Activated naive CD8-positive, alpha-beta T cell treated with anti-CD3 and anti-CD28 coated beads for 36 hours (primary cell): Measurements from ENCODE around the gene MCFD2. TPM values are rescaled to one million over a fixed set of nuclear protein-coding genes. Genes with fewer than 3 reads are reported as not detected.
"Not testable (repeated sequence)": the region's sequence is repeated elsewhere in the genome, so short reads cannot be mapped to it uniquely, and the experiment has no call there.

ENCODE experiments used
- DNase-seq: peaks from one replicate; pipeline ENCODE4 v3.0.0; 2021
- H3K27ac Mint-ChIP-seq: one replicate; pipeline ENCODE4 v1.8.0; 2022; ENCODE audit warnings: mild to moderate bottlenecking, moderate library complexity, mixed read lengths
- H3K27me3 Mint-ChIP-seq: one replicate; pipeline ENCODE4 v1.8.0; 2022; ENCODE audit warnings: mild to moderate bottlenecking, mixed read lengths
- H3K36me3 Mint-ChIP-seq: one replicate; pipeline ENCODE4 v1.8.0; 2021; ENCODE audit warnings: mild to moderate bottlenecking, mixed read lengths
- H3K4me1 Mint-ChIP-seq: one replicate; pipeline ENCODE4 v1.8.0; 2021; ENCODE audit warnings: mixed read lengths
- H3K4me3 Mint-ChIP-seq: one replicate; pipeline ENCODE4 v1.8.0; 2022; ENCODE audit warnings: mild to moderate bottlenecking, moderate library complexity, mixed read lengths
- H3K9me3 Mint-ChIP-seq: one replicate; pipeline ENCODE4 v1.8.0; 2022; ENCODE audit warnings: mixed read lengths
- total RNA-seq, 2 experiments: library from RNA; stranded (reverse); gene quantifications; one replicate each; pipeline ENCODE4 v1.2.3, GENCODE V29; 2021

The MCFD2 gene
- total RNA-seq, 2 experiments from 2014 or later: 41.2 to 42.3 TPM

- H3K27ac Mint-ChIP-seq: no peak overlapping the region
- H3K4me1 Mint-ChIP-seq: peaks cover 37% of the 10 kb centered on the region
- peaks cover 21% of the 10 kb centered on the region for H3K36me3 Mint-ChIP-seq
- DNase-seq: no peak
- no peak overlapping the region for H3K4me3 Mint-ChIP-seq
- H3K27me3 Mint-ChIP-seq: no peaks in the 10 kb centered on the region
- H3K9me3 Mint-ChIP-seq: peaks cover 13% of the 10 kb centered on the region
Observed at GRCh38 chr2:46922606-46923005, 7.0 kb upstream of the MCFD2 start.

GRCh38 chr2:46921676-46922448 is 6.3 kb upstream of the MCFD2 start:
- no peaks in the 10 kb centered on the region for H3K27me3 Mint-ChIP-seq
- no peak for DNase-seq
- H3K36me3 Mint-ChIP-seq: peaks cover 19% of the 10 kb centered on the region
- no peak overlapping the region for H3K27ac Mint-ChIP-seq
- H3K4me1 Mint-ChIP-seq: peaks cover 45% of the 10 kb centered on the region
- peaks cover 10% of the 10 kb centered on the region for H3K9me3 Mint-ChIP-seq
- no peak overlapping the region for H3K4me3 Mint-ChIP-seq

- Mint-ChIP-seq H3K27ac (no peak overlapping the region), H3K4me1 (peaks cover 58% of the 10 kb centered on the region)
Observed at GRCh38 chr2:46917628-46918027, 2.0 kb upstream of the MCFD2 start.

GRCh38 chr2:46915811-46916630 is 415 bp upstream of the MCFD2 start:
- Mint-ChIP-seq H3K27me3 (no peaks in the 10 kb centered on the region), H3K36me3 (peaks cover 9% of the 10 kb centered on the region), H3K4me3 (peak overlapping the region; percentile 89), H3K9me3 (no peaks in the 10 kb centered on the region), H3K4me1 (peaks cover 47% of the 10 kb centered on the region), H3K27ac (peak overlapping the region; percentile 84)
- DNase-seq: peak; percentile 82

More at GRCh38 chr2:46917628-46918027, 2.0 kb upstream of the MCFD2 start:
- no peaks in the 10 kb centered on the region for H3K9me3 Mint-ChIP-seq
- H3K36me3 Mint-ChIP-seq: peaks cover 5% of the 10 kb centered on the region
- no peak for DNase-seq
- peak overlapping the region; percentile 89 for H3K4me3 Mint-ChIP-seq
- no peaks in the 10 kb centered on the region for H3K27me3 Mint-ChIP-seq

GRCh38 chr2:46914578-46915230 is 902 bp downstream of the MCFD2 start:
- Mint-ChIP-seq H3K9me3 (no peaks in the 10 kb centered on the region), H3K27me3 (no peaks in the 10 kb centered on the region), H3K4me1 (peaks cover 53% of the 10 kb centered on the region), H3K4me3 (peak overlapping the region; percentile 89), H3K27ac (peak overlapping the region; percentile 53), H3K36me3 (peaks cover 13% of the 10 kb centered on the region)
- no peak for DNase-seq

GRCh38 chr2:46913471-46914381 is 1.9 kb downstream of the MCFD2 start:
- H3K4me1 Mint-ChIP-seq: peaks cover 57% of the 10 kb centered on the region
- H3K27me3 Mint-ChIP-seq: no peaks in the 10 kb centered on the region
- no peak for DNase-seq
- no peak overlapping the region for H3K27ac Mint-ChIP-seq
- H3K9me3 Mint-ChIP-seq: no peaks in the 10 kb centered on the region
- H3K4me3 Mint-ChIP-seq: peak overlapping the region; percentile 89
- peaks cover 16% of the 10 kb centered on the region for H3K36me3 Mint-ChIP-seq

GRCh38 chr2:46909771-46910419 is 5.7 kb downstream of the MCFD2 start:
- Mint-ChIP-seq H3K9me3 (no peaks in the 10 kb centered on the region), H3K27me3 (no peaks in the 10 kb centered on the region), H3K4me3 (no peak overlapping the region), H3K27ac (no peak overlapping the region), H3K36me3 (peaks cover 34% of the 10 kb centered on the region), H3K4me1 (peaks cover 37% of the 10 kb centered on the region)
- DNase-seq: peak; percentile 52

GRCh38 chr2:46909150-46909549 is 6.5 kb downstream of the MCFD2 start:
- Mint-ChIP-seq H3K36me3 (peaks cover 33% of the 10 kb centered on the region), H3K27me3 (no peaks in the 10 kb centered on the region), H3K9me3 (no peaks in the 10 kb centered on the region), H3K4me1 (peaks cover 30% of the 10 kb centered on the region), H3K4me3 (no peak overlapping the region), H3K27ac (no peak overlapping the region)
- DNase-seq: no peak

GRCh38 chr2:46904908-46905678 is 10.5 kb downstream of the MCFD2 start:
- Mint-ChIP-seq H3K4me1 (peaks cover 16% of the 10 kb centered on the region), H3K36me3 (peaks cover 28% of the 10 kb centered on the region)
- not testable (repeated sequence) for H3K27me3 Mint-ChIP-seq, DNase-seq, H3K9me3 Mint-ChIP-seq, H3K4me3 Mint-ChIP-seq, H3K27ac Mint-ChIP-seq

GRCh38 chr2:46902980-46903379 is 12.6 kb downstream of the MCFD2 start:
- peaks cover 18% of the 10 kb centered on the region for H3K36me3 Mint-ChIP-seq
- not testable (repeated sequence) for H3K27ac Mint-ChIP-seq, H3K27me3 Mint-ChIP-seq, DNase-seq, H3K4me3 Mint-ChIP-seq, H3K4me1 Mint-ChIP-seq, H3K9me3 Mint-ChIP-seq

- no peak for DNase-seq
- no peak overlapping the region for H3K4me3 Mint-ChIP-seq
- H3K4me1 Mint-ChIP-seq: peaks cover 4% of the 10 kb centered on the region
- no peaks in the 10 kb centered on the region for H3K27me3 Mint-ChIP-seq
- H3K36me3 Mint-ChIP-seq: peaks cover 17% of the 10 kb centered on the region
- no peaks in the 10 kb centered on the region for H3K9me3 Mint-ChIP-seq
- no peak overlapping the region for H3K27ac Mint-ChIP-seq
Observed at GRCh38 chr2:46902465-46902864, 13.1 kb downstream of the MCFD2 start.

GRCh38 chr2:46901611-46902010 is 14.0 kb downstream of the MCFD2 start:
- Mint-ChIP-seq H3K36me3 (peaks cover 9% of the 10 kb centered on the region), H3K4me3 (no peak overlapping the region), H3K4me1 (peaks cover 4% of the 10 kb centered on the region), H3K27me3 (no peaks in the 10 kb centered on the region), H3K9me3 (no peaks in the 10 kb centered on the region), H3K27ac (no peak overlapping the region)
- DNase-seq: no peak

- Mint-ChIP-seq H3K4me3 (no peak overlapping the region), H3K4me1 (peaks cover 4% of the 10 kb centered on the region), H3K27ac (no peak overlapping the region), H3K36me3 (peaks cover 6% of the 10 kb centered on the region), H3K9me3 (no peaks in the 10 kb centered on the region), H3K27me3 (no peaks in the 10 kb centered on the region)
- DNase-seq: no peak
Observed at GRCh38 chr2:46900381-46900780, 15.2 kb downstream of the MCFD2 start.
